Astrocyte (in vitro differentiated cells and primary cell): ENCODE results near the gene NEMP1. TPM values are rescaled to one million over a fixed set of nuclear protein-coding genes. Genes with fewer than 3 reads are reported as not detected.

ENCODE experiments used
- DNase-seq: peaks from one replicate; pipeline ENCODE4 v3.0.0-alpha.2; 2010; ENCODE audit warnings: low read depth
- FAIRE-seq: peaks from 2 replicates; lab custom pipeline; 2011; peaks lifted over from hg19 to GRCh38; lab: Jason Lieb, UNC
- H2AFZ ChIP-seq: 2 replicates; pipeline ENCODE4 v1.6.0; 2012; ENCODE audit warnings: low read depth, low read length, inconsistent platforms
- H3K27ac ChIP-seq: 2 replicates; pipeline ENCODE4 v1.5.1; 2011; ENCODE audit warnings: low read depth, low read length, inconsistent platforms
- H3K27me3 ChIP-seq: 2 replicates; pipeline ENCODE4 v1.6.0; 2011; ENCODE audit warnings: low read length, inconsistent platforms; ENCODE audit not compliant: insufficient read depth
- H3K36me3 ChIP-seq: 2 replicates; pipeline ENCODE4 v1.5.1; 2011; ENCODE audit warnings: low read length, inconsistent platforms; ENCODE audit not compliant: insufficient read depth
- H3K4me1 ChIP-seq: 2 replicates; pipeline ENCODE4 v1.5.1; 2011; ENCODE audit warnings: low read length, inconsistent platforms; ENCODE audit not compliant: insufficient read depth
- H3K4me2 ChIP-seq: 2 replicates; pipeline ENCODE4 v1.6.0; 2012; ENCODE audit warnings: low read length, inconsistent platforms
- H3K4me3 ChIP-seq: 2 replicates; pipeline ENCODE4 v1.5.1; 2011; ENCODE audit warnings: low read depth, mild to moderate bottlenecking, low read length, inconsistent platforms; ENCODE audit not compliant: insufficient read depth
- H3K79me2 ChIP-seq: 2 replicates; pipeline ENCODE4 v1.6.0; 2012; ENCODE audit warnings: mild to moderate bottlenecking, low read length, inconsistent platforms; ENCODE audit not compliant: insufficient read depth
- H3K9ac ChIP-seq: 2 replicates; pipeline ENCODE4 v1.6.0; 2012; ENCODE audit warnings: mild to moderate bottlenecking, low read length, inconsistent platforms
- H3K9me3 ChIP-seq: 2 replicates; pipeline ENCODE4 v1.5.1; 2012; ENCODE audit warnings: low read depth, mild to moderate bottlenecking, low read length, inconsistent platforms; ENCODE audit not compliant: insufficient read depth
- H4K20me1 ChIP-seq: 2 replicates; pipeline ENCODE4 v1.6.0; 2012; ENCODE audit warnings: low read length, inconsistent platforms; ENCODE audit not compliant: insufficient read depth
- H3K27ac Mint-ChIP-seq: one replicate; pipeline ENCODE4 v1.8.0; 2021; ENCODE audit warnings: mild to moderate bottlenecking, mixed read lengths; ENCODE audit not compliant: unreplicated experiment
- H3K27me3 Mint-ChIP-seq: one replicate; pipeline ENCODE4 v1.8.0; 2021; ENCODE audit warnings: low read depth, mixed read lengths; ENCODE audit not compliant: unreplicated experiment
- H3K36me3 Mint-ChIP-seq: one replicate; pipeline ENCODE4 v1.8.0; 2021; ENCODE audit warnings: low read depth, mixed read lengths; ENCODE audit not compliant: unreplicated experiment
- H3K4me1 Mint-ChIP-seq: one replicate; pipeline ENCODE4 v1.8.0; 2021; ENCODE audit warnings: low read depth, mixed read lengths; ENCODE audit not compliant: unreplicated experiment
- H3K4me3 Mint-ChIP-seq: one replicate; pipeline ENCODE4 v1.8.0; 2021; ENCODE audit warnings: mild to moderate bottlenecking, moderate library complexity, mixed read lengths; ENCODE audit not compliant: unreplicated experiment
- H3K9me3 Mint-ChIP-seq: one replicate; pipeline ENCODE4 v1.8.0; 2021; ENCODE audit warnings: mild to moderate bottlenecking, mixed read lengths; ENCODE audit not compliant: unreplicated experiment
- CTCF ChIP-seq: IDR thresholded peaks from 2 replicates; pipeline ENCODE4 v1.5.1; 2011; ENCODE audit warnings: low read depth, mild to moderate bottlenecking, inconsistent platforms, low read length, moderate library complexity; ENCODE audit not compliant: insufficient read depth
- EZH2 ChIP-seq: IDR thresholded peaks from 2 replicates; pipeline ENCODE4 v1.6.1; 2012; ENCODE audit warnings: mild to moderate bottlenecking, low read length, inconsistent platforms; ENCODE audit not compliant: insufficient read depth
- total RNA-seq: library from RNA; stranded (reverse); gene quantifications from 2 replicates; pipeline ENCODE4 v1.2.1, GENCODE V29; 2021

NEMP1 gene
- total RNA-seq, 1 donor from 2014 or later: 10.6 TPM

- Histone ChIP-seq H3K4me1 (peaks cover 16% of the 10 kb centered on the region), H3K27me3 (no peaks in the 10 kb centered on the region), H3K79me2 (peaks cover 5% of the 10 kb centered on the region), H3K27ac (no peak overlapping the region), H3K9ac (no peak overlapping the region), H2AFZ (no peak overlapping the region), H3K36me3 (peaks cover 16% of the 10 kb centered on the region), H3K4me2 (no peak overlapping the region), H3K9me3 (no peaks in the 10 kb centered on the region), H4K20me1 (peaks cover 16% of the 10 kb centered on the region), H3K4me3 (no peak overlapping the region)
- H3K27ac Mint-ChIP-seq: no peak overlapping the region
- no peak for DNase-seq
- FAIRE-seq: no peak
- H3K4me3 Mint-ChIP-seq: no peak overlapping the region
- TF ChIP-seq CTCF (no peak), EZH2 (no peak)
- H3K9me3 Mint-ChIP-seq: no peaks in the 10 kb centered on the region
- no peaks in the 10 kb centered on the region for H3K27me3 Mint-ChIP-seq
- peaks cover 12% of the 10 kb centered on the region for H3K36me3 Mint-ChIP-seq
- H3K4me1 Mint-ChIP-seq: peaks cover 30% of the 10 kb centered on the region
Measured at GRCh38 chr12:57099047-57099714, 20.6 kb upstream of the NEMP1 start.

GRCh38 chr12:57098546-57098945 lies 20.0 kb upstream of the NEMP1 start:
- no peak for DNase-seq
- Histone ChIP-seq H3K27ac (no peak overlapping the region), H3K4me2 (no peak overlapping the region), H3K4me3 (no peak overlapping the region), H3K36me3 (peaks cover 16% of the 10 kb centered on the region), H3K79me2 (peaks cover 9% of the 10 kb centered on the region), H4K20me1 (peaks cover 19% of the 10 kb centered on the region), H3K27me3 (no peaks in the 10 kb centered on the region), H3K9me3 (no peaks in the 10 kb centered on the region), H2AFZ (no peak overlapping the region), H3K9ac (no peak overlapping the region), H3K4me1 (peaks cover 22% of the 10 kb centered on the region)
- Mint-ChIP-seq H3K4me1 (peaks cover 34% of the 10 kb centered on the region), H3K4me3 (no peak overlapping the region), H3K27me3 (no peaks in the 10 kb centered on the region), H3K36me3 (peaks cover 12% of the 10 kb centered on the region), H3K9me3 (no peaks in the 10 kb centered on the region), H3K27ac (no peak overlapping the region)
- FAIRE-seq: no peak
- TF ChIP-seq EZH2 (no peak), CTCF (no peak)

GRCh38 chr12:57097554-57097835 lies 18.9 kb upstream of the NEMP1 start:
- Mint-ChIP-seq H3K36me3 (peaks cover 15% of the 10 kb centered on the region), H3K27ac (no peak overlapping the region), H3K9me3 (no peaks in the 10 kb centered on the region), H3K27me3 (no peaks in the 10 kb centered on the region), H3K4me1 (peaks cover 41% of the 10 kb centered on the region), H3K4me3 (no peak overlapping the region)
- FAIRE-seq (no peak), DNase-seq (no peak)
- H3K36me3 ChIP-seq: peaks cover 20% of the 10 kb centered on the region
- H3K79me2 ChIP-seq: peaks cover 18% of the 10 kb centered on the region
- H3K27me3 ChIP-seq: no peaks in the 10 kb centered on the region
- H3K9me3 ChIP-seq: no peaks in the 10 kb centered on the region
- TF ChIP-seq CTCF (no peak), EZH2 (no peak)
- H3K4me3 ChIP-seq: no peak overlapping the region
- no peak overlapping the region for H3K4me2 ChIP-seq
- no peak overlapping the region for H3K27ac ChIP-seq
- H3K4me1 ChIP-seq: peaks cover 30% of the 10 kb centered on the region
- no peak overlapping the region for H3K9ac ChIP-seq
- H4K20me1 ChIP-seq: peaks cover 29% of the 10 kb centered on the region
- H2AFZ ChIP-seq: no peak overlapping the region
